ENCODE results near the gene FHIT.

FHIT gene

GRCh38 chr3:60175680-60176079, 1075.6 kb downstream of the FHIT start:
- no peak overlapping the region for H3K27ac Mint-ChIP-seq
- peaks cover 8% of the 10 kb centered on the region for H3K4me1 Mint-ChIP-seq
- no peaks in the 10 kb centered on the region for H3K9me3 Mint-ChIP-seq
- H3K36me3 Mint-ChIP-seq (ENCODE audit: low read depth), result no peaks in the 10 kb centered on the region
- TF ChIP-seq CTCF (IDR thresholded peaks at IDR 0.05; ENCODE audit: unreplicated experiment in 3 of 3), result no peak
- peaks cover 6% of the 10 kb centered on the region for H3K27me3 Mint-ChIP-seq (ENCODE audit: low read depth)
- no peak overlapping the region for H3K4me3 Mint-ChIP-seq

GRCh38 chr3:60169755-60170154, 1081.5 kb downstream of the FHIT start:
- H3K4me3 Mint-ChIP-seq, result no peak overlapping the region
- peaks cover 8% of the 10 kb centered on the region for H3K27me3 Mint-ChIP-seq (ENCODE audit: low read depth)
- H3K9me3 Mint-ChIP-seq, result no peaks in the 10 kb centered on the region
- H3K4me1 Mint-ChIP-seq, result no peaks in the 10 kb centered on the region
- no peak overlapping the region for H3K27ac Mint-ChIP-seq
- no peaks in the 10 kb centered on the region for H3K36me3 Mint-ChIP-seq (ENCODE audit: low read depth)
- TF ChIP-seq CTCF (IDR thresholded peaks at IDR 0.05; ENCODE audit: unreplicated experiment in 3 of 3), result no peak

- no peaks in the 10 kb centered on the region for H3K36me3 Mint-ChIP-seq (ENCODE audit: low read depth)
- no peak overlapping the region for H3K4me3 Mint-ChIP-seq
- no peaks in the 10 kb centered on the region for H3K4me1 Mint-ChIP-seq
- H3K27ac Mint-ChIP-seq, result no peak overlapping the region
- peaks cover 4% of the 10 kb centered on the region for H3K27me3 Mint-ChIP-seq (ENCODE audit: low read depth)
- no peak for TF ChIP-seq CTCF (IDR thresholded peaks at IDR 0.05; ENCODE audit: unreplicated experiment in 3 of 3)
- H3K9me3 Mint-ChIP-seq, result no peaks in the 10 kb centered on the region
Observed at GRCh38 chr3:60167186-60167585, 1084.1 kb downstream of the FHIT start.

- TF ChIP-seq CTCF (IDR thresholded peaks at IDR 0.05; ENCODE audit: unreplicated experiment in 3 of 3), result no peak
- Mint-ChIP-seq H3K4me3 (no peak overlapping the region), H3K9me3 (no peaks in the 10 kb centered on the region), H3K27me3 (ENCODE audit: low read depth) (peaks cover 4% of the 10 kb centered on the region), H3K36me3 (ENCODE audit: low read depth) (no peaks in the 10 kb centered on the region), H3K27ac (no peak overlapping the region), H3K4me1 (no peaks in the 10 kb centered on the region)
Observed at GRCh38 chr3:60160822-60161748, 1090.2 kb downstream of the FHIT start.

- H3K36me3 Mint-ChIP-seq (ENCODE audit: low read depth), result no peaks in the 10 kb centered on the region
- H3K27ac Mint-ChIP-seq, result no peak overlapping the region
- no peak for TF ChIP-seq CTCF (IDR thresholded peaks at IDR 0.05; ENCODE audit: unreplicated experiment in 3 of 3)
- no peaks in the 10 kb centered on the region for H3K9me3 Mint-ChIP-seq
- no peaks in the 10 kb centered on the region for H3K4me1 Mint-ChIP-seq
- no peak overlapping the region for H3K4me3 Mint-ChIP-seq
- peaks cover 4% of the 10 kb centered on the region for H3K27me3 Mint-ChIP-seq (ENCODE audit: low read depth)
Observed at GRCh38 chr3:60160111-60160821, 1091.0 kb downstream of the FHIT start.

All from nephron (organoid).